CD1c-positive myeloid dendritic cell (primary cell): Measurements from ENCODE around the gene MMD.

ENCODE experiments used
- DNase-seq: peaks from one replicate; pipeline ENCODE4 v3.0.0-alpha.2; 2016; ENCODE audit errors: extremely low spot score

MMD gene

GRCh38 chr17:55348749-55349354 lies 72.8 kb downstream of the MMD start:
- DNase-seq, result peak; percentile 49

GRCh38 chr17:55347341-55347740 lies 74.3 kb downstream of the MMD start:
- DNase-seq, result no peak

GRCh38 chr17:55346658-55347057 lies 75.0 kb downstream of the MMD start:
- DNase-seq, result no peak

GRCh38 chr17:55345132-55345531 lies 76.5 kb downstream of the MMD start:
- DNase-seq, result no peak

- no peak for DNase-seq
Observed at GRCh38 chr17:55344514-55344997, 77.1 kb downstream of the MMD start.

GRCh38 chr17:55343900-55344513 lies 77.6 kb downstream of the MMD start:
- DNase-seq, result no peak

- DNase-seq, result no peak
Observed at GRCh38 chr17:55342800-55343585, 78.6 kb downstream of the MMD start.
